Nephron (organoid): ENCODE measurements around the gene A4GALT.

Experiments
- H3K27ac Mint-ChIP-seq, 3 experiments: 2 replicates each; pipeline ENCODE4 v1.8.0; 2020; ENCODE audit warnings: mixed read lengths in 3 of 3, mild to moderate bottlenecking in 2 of 3, moderate library complexity in 1 of 3
- H3K27me3 Mint-ChIP-seq: 2 replicates; pipeline ENCODE4 v1.8.0; 2021; ENCODE audit warnings: low read depth, mild to moderate bottlenecking, moderate library complexity, mixed read lengths
- H3K36me3 Mint-ChIP-seq: 2 replicates; pipeline ENCODE4 v1.8.0; 2020; ENCODE audit warnings: low read depth, mixed read lengths
- H3K4me1 Mint-ChIP-seq: 2 replicates; pipeline ENCODE4 v1.8.0; 2020; ENCODE audit warnings: mixed read lengths
- H3K4me3 Mint-ChIP-seq, 3 experiments: 2 replicates each; pipeline ENCODE4 v1.8.0; 2020; ENCODE audit warnings: mild to moderate bottlenecking in 3 of 3, mixed read lengths in 3 of 3, moderate library complexity in 2 of 3
- H3K9me3 Mint-ChIP-seq: 2 replicates; pipeline ENCODE4 v1.8.0; 2020; ENCODE audit warnings: mixed read lengths
- CTCF ChIP-seq, 3 experiments: fragments of 200-600 bp; sonication (generic); IDR thresholded peaks; one replicate each; pipeline ENCODE4 v1.5.0; 2021; ENCODE audit warnings: antibody characterized with exemption in 3 of 3; ENCODE audit not compliant: unreplicated experiment in 3 of 3

Gene A4GALT

GRCh38 chr22:42642806-42643633, 77.7 kb downstream of the A4GALT start:
- H3K27ac Mint-ChIP-seq = peak overlapping the region in 2 of 3 experiments; percentile 43 to 70
- no peak overlapping the region for H3K4me3 Mint-ChIP-seq
- H3K4me1 Mint-ChIP-seq = peaks cover 36% of the 10 kb centered on the region
- H3K9me3 Mint-ChIP-seq = no peaks in the 10 kb centered on the region
- no peaks in the 10 kb centered on the region for H3K27me3 Mint-ChIP-seq
- TF ChIP-seq CTCF (IDR thresholded peaks at IDR 0.05; ENCODE audit: unreplicated experiment in 3 of 3) = no peak
- H3K36me3 Mint-ChIP-seq = no peaks in the 10 kb centered on the region
